ENCODE results near the gene CHKB.

GRCh38 chr22:50626314-50626849 lies 43.7 kb upstream of the CHKB start:
- TF ChIP-seq EP300 (IDR thresholded peaks at IDR 0.05; ENCODE audit: borderline replicate concordance) (no peak), RAD21 (IDR thresholded peaks at IDR 0.05; ENCODE audit: low read depth) (no peak), REST (IDR thresholded peaks at IDR 0.05; ENCODE audit: low read depth) (no peak), YY1 (IDR thresholded peaks at IDR 0.05; ENCODE audit: low read depth) (no peak), TAF1 (IDR thresholded peaks at IDR 0.05; ENCODE audit: low read depth) (no peak), NFIC (IDR thresholded peaks at IDR 0.05) (no peak)

Measured in Ishikawa (cell line).